Small intestine (tissue), 16 donors: ENCODE data around the gene TMEM117. TPM values are rescaled to one million over a fixed set of nuclear protein-coding genes. Genes with fewer than 3 reads are reported as not detected.
A peak's percentile ranks its signal among the peaks of the same experiment; 100 is the strongest.

Experiments used
- DNase-seq, 2 donors: peaks; one replicate each; pipeline versions ENCODE4 v3.0.0 to v3.0.0-alpha.2; 2013
- FAIRE-seq: peaks from 2 replicates; lab custom pipeline; 2012; peaks lifted over from hg19 to GRCh38; lab: Jason Lieb, UNC
- H3K27ac ChIP-seq, 3 donors: one replicate each; pipeline ENCODE4 v1.5.1; 2013; ENCODE audit warnings: low read length in 2 of 3, mild to moderate bottlenecking in 2 of 3, control low read depth in 1 of 3, inconsistent platforms in 1 of 3, low read depth in 1 of 3, moderate library complexity in 1 of 3
- H3K27me3 ChIP-seq, 3 donors: one replicate each; pipeline ENCODE4 v1.6.1; 2013; ENCODE audit warnings: low read length in 3 of 3, inconsistent platforms in 1 of 3; ENCODE audit not compliant: control insufficient read depth in 3 of 3, insufficient read depth in 3 of 3
- H3K36me3 ChIP-seq, 3 donors: one replicate each; pipeline ENCODE4 v1.6.1; 2013; ENCODE audit warnings: low read length in 3 of 3, inconsistent platforms in 1 of 3, low read depth in 1 of 3, mild to moderate bottlenecking in 1 of 3, moderate library complexity in 1 of 3; ENCODE audit not compliant: control insufficient read depth in 3 of 3, insufficient read depth in 2 of 3
- H3K4me1 ChIP-seq, 3 donors: one replicate each; pipeline ENCODE4 v1.6.1; 2013; ENCODE audit warnings: low read length in 2 of 3, inconsistent platforms in 1 of 3, low read depth in 1 of 3, mild to moderate bottlenecking in 1 of 3, moderate library complexity in 1 of 3; ENCODE audit not compliant: control insufficient read depth in 3 of 3, insufficient read depth in 2 of 3
- H3K4me3 ChIP-seq, 3 donors: one replicate each; pipeline ENCODE4 v1.5.1; 2013; ENCODE audit warnings: low read length in 3 of 3, control low read depth in 1 of 3, inconsistent platforms in 1 of 3, low read depth in 1 of 3, mild to moderate bottlenecking in 1 of 3, moderate library complexity in 1 of 3
- H3K9me3 ChIP-seq, 2 donors: one replicate each; pipeline ENCODE4 v1.6.1; 2013; ENCODE audit warnings: low read depth in 1 of 2, low read length in 1 of 2; ENCODE audit not compliant: control insufficient read depth in 2 of 2, insufficient read depth in 1 of 2
- WGBS, 3 donors: extraction: QIAGEN DNeasy Blood & Tissue Kit; methylation state at CpG; one replicate each; pipeline ENCODE4 v1.1.7; 2013; 5-methylcytosine and 5-hydroxymethylcytosine counted together
- long read RNA-seq, 10 donors: transcript quantifications; one replicate each; lab custom pipeline, GENCODE V29; 2026
- polyA plus RNA-seq, 4 donors: library from polyadenylated mRNA; stranded (reverse) in 3 of 4; unstranded in 1 of 4; fragments of 200-250 nt in 3 of 4; fragments of 120-200 nt in 1 of 4; gene quantifications; one replicate each; pipeline versions ENCODE4 v1.2.1 to v1.2.3, GENCODE V29; 2013
- donor health status: healthy with polysubstance abuse.
- donor health status: control.
- donor health status: control.
- donor health status: Bipolar disorder and iron deficiency.
- donor health status: healthy.

TMEM117 gene
- polyA plus RNA-seq, result 10 to 100 TPM in 3 of 4 donors, 1 to 10 TPM in 1; 6.3 to 14.3 (median 13.8) TPM
- long read RNA-seq, donor 1, transcript TMEM117-201 (8 exons, 2,758 nt), result major isoform, 7 of 8 reads
- long read RNA-seq, donor 1, partial matches to known transcripts, result 0 of 8 reads
- long read RNA-seq, donor 1, other reads (novel, unspliced or antisense), result 0 of 8 reads
- long read RNA-seq, donor 2, partial matches to known transcripts, result 0 of 2 reads
- long read RNA-seq, donor 2, other reads (novel, unspliced or antisense), result 0 of 2 reads
- long read RNA-seq, donor 3, partial matches to known transcripts, result 0 of 1 reads
- long read RNA-seq, donor 3, other reads (novel, unspliced or antisense), result 0 of 1 reads
- long read RNA-seq, donor 4, result 0 reads
- long read RNA-seq, donor 5, result 0 reads
- long read RNA-seq, donor 6, partial matches to known transcripts, result 0 of 5 reads
- long read RNA-seq, donor 6, other reads (novel, unspliced or antisense), result 0 of 5 reads
- long read RNA-seq, donor 7, result 0 reads
- long read RNA-seq, donor 8, partial matches to known transcripts, result 0 of 1 reads
- long read RNA-seq, donor 8, other reads (novel, unspliced or antisense), result 0 of 1 reads
- long read RNA-seq, donor 9, partial matches to known transcripts, result 0 of 2 reads
- long read RNA-seq, donor 9, other reads (novel, unspliced or antisense), result 0 of 2 reads
- long read RNA-seq, donor 10, partial matches to known transcripts, result 0 of 2 reads
- long read RNA-seq, donor 10, other reads (novel, unspliced or antisense), result 0 of 2 reads

DNA sequence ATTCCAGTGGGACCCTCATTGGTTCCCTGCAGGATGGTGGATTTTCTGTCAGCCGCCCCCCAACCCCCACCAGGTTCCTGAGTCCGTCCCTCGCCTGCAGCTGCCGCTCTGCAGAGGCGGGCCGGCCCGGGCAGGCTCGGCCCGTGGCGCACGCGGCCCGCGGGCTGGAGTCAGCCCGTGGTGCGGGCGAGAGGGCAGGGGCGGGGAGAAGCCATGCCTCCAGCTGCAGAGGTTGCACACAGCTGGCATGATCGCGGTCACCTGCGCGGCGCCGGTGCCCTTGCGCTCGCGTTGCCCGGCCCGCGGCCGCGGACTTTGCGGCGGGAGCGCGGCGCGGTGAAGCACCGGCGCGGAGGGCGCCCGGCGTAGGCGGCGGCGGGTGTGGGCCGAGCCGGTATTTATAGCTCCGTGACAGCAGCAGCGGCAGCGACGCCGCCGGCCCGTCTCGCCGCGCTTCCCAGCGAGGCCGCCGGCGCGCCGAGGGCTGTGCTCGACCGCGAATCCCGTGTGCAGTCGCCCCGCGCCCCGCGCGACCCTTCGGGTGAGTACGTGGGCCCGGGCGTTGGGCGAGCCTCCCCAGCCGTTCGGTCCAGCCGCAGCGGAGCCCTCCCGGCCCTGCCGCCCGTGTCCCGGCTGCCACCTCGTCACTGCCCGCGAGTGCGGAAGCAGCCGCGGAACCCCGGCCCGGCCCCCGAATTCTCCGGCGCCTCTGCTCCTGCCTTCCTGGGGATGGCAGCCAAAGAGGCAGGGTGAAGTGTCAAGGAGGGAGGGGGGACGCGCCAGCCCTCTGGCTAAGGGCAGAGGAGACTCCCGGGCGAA, at the start of gene TMEM117:
TMEM117 (plus strand) TSS at position 426 of the 819 bp plus-strand sequence.
- Histone ChIP-seq H3K9me3 (no peaks in the 10 kb centered on the region), H3K4me1 (peaks cover 0 to 5% (median 3%) of the 10 kb centered on the region in 3 donors), H3K36me3 (no peaks in the 10 kb centered on the region), H3K27ac (peak within 1 kb of the TSS; percentile 89 to 98 (median 95)), H3K27me3 (no peaks in the 10 kb centered on the region), H3K4me3 (peak within 1 kb of the TSS; percentile 65 to 75 (median 74))
- 0% methylated on average over 52 to 103 of the region's 103 CpGs for WGBS, 3 donors
- FAIRE-seq (no peak), DNase-seq (peak; percentile 66 to 92)

DNA sequence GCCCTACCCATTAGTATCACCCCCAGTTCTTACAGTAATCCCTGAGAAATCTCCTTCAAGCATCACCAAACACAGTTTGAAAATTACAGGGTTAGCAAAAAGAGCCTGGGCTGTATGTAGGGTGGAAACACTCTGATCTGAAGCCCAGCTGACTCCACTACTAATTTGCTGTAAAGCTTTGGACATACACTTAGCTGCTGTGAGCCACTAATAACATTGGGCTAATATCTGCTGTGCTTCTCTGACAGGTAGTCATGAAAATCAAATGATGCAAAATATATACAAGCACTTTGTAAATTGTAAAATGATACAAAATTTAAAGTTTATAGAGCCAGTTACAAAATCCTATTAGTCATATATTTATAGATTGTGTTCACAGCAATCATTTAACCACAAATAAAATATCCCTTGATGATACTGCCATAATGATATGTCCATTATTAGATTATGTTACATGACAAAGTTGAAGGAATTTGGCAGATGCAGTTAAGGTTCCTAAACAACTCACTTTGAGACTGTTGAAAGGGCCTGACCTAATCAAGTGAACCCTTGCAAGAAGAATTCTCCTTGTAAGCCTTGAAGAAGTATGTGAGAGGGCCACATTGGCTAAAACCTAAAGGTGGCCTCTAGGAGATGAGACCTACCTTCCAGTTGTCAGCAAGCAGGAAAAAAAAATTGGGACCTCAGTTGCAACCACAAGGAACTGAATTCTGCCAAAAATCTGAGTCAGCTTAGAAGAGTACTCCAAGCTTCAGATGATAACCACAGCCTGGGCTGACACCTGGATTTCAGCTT, 48.8 kb upstream of the TMEM117 start:
- FAIRE-seq, result no peak
- H3K4me1 ChIP-seq, result no peaks in the 10 kb centered on the region
- H3K4me3 ChIP-seq, result no peak overlapping the region
- H3K36me3 ChIP-seq, result peaks cover 11 to 15% (median 11%) of the 10 kb centered on the region in 3 donors
- no peak for DNase-seq
- H3K9me3 ChIP-seq, result no peaks in the 10 kb centered on the region
- H3K27ac ChIP-seq, result no peak overlapping the region
- H3K27me3 ChIP-seq, result no peaks in the 10 kb centered on the region

DNA sequence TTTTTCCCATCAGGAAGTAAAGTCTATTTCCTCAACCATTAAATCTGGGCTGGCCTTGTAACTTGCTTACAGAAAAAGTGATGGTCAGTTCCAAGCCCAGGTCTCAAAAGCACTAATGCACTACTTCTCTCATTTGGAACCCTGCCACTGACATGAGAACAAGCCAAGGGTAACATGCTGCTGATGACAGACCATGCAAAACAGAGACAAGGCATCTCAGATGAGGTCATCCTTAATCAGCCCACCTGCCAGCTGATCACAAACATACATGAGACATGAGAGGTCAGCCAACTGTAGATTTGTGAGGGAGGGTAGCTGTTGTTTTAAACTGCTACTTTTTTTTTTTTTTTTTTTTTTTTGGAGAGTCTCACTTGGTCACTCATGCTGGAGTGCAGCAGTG, 45.9 kb upstream of the TMEM117 start:
- DNase-seq (peak in 1 of 2 donors; percentile 1), FAIRE-seq (no peak)
- H3K36me3 ChIP-seq, result peaks cover 4 to 15% (median 6%) of the 10 kb centered on the region in 3 donors

DNA sequence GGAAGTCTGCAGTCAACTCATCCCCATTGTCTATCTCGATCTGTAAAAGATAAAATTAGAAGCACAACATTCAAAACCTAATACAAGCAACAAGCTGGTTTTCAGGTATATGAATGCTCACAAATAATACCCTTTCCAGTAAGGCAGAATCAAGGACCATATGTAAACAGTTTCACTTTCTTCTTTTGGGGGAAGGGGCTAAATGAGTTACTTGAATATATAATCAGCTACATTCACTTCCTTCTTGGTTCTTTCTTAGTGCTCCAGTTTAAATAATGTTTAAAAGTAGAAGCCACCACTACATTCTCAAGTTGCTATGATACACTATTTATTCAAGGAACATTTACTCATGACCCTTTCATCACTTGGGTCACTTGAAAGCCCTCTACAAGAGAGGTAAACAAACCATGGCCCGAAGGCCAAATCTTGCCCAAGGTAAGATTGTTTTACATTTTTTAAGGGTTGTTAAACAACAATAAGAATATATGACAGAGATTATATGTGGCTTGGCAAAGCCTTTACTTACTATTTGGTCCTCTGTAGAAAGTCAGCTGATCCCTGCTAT, 40.1 kb upstream of the TMEM117 start:
- Histone ChIP-seq H3K9me3 (no peaks in the 10 kb centered on the region), H3K27ac (no peak overlapping the region), H3K4me1 (no peaks in the 10 kb centered on the region), H3K36me3 (peaks cover 8 to 10% (median 8%) of the 10 kb centered on the region in 3 donors), H3K4me3 (no peak overlapping the region), H3K27me3 (no peaks in the 10 kb centered on the region)
- WGBS, 3 donors, result 65 to 72% (median 71%) methylated on average over 2 of the region's 2 CpGs
- DNase-seq, result no peak
- no peak for FAIRE-seq

More for the DNA sequence above, 45.9 kb upstream of the TMEM117 start:
- Histone ChIP-seq H3K27me3 (no peaks in the 10 kb centered on the region), H3K4me3 (no peak overlapping the region), H3K9me3 (no peaks in the 10 kb centered on the region), H3K27ac (no peak overlapping the region), H3K4me1 (no peaks in the 10 kb centered on the region)

DNA sequence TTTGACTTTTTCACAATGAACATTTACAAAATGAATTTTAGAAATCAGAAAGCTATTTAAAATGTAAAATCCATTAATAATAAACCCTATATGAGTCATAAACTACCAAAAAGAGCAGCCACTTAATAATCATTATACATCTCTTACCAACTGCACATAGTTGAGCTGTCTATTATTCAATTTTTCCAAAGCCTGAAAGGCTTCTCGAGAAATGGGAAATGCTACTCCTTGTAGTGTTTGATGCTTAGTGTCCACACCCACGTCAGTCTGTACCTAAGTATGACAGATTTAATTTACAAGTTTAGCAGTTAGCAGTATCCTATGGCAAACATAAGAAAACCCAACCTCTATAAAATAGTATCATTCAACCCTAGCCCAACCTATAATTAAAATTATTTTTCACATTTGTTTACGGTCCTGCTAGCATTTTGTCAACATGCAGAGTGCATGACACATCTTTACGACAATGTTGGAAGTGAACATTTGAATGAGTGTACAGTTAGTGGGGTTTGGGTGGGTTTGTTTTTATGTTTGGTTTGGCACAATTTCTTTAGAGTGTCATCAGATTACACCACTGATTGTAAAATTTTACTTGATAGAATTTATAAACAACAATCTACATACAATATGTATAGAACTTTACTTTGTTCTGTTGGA, 38.2 kb upstream of the TMEM117 start:
- Histone ChIP-seq H3K27me3 (no peaks in the 10 kb centered on the region), H3K36me3 (peaks cover 9 to 14% (median 10%) of the 10 kb centered on the region in 3 donors), H3K27ac (no peak overlapping the region), H3K4me1 (no peaks in the 10 kb centered on the region), H3K4me3 (no peak overlapping the region), H3K9me3 (no peaks in the 10 kb centered on the region)
- 82 to 87% (median 87%) methylated on average over 4 of the region's 4 CpGs for WGBS, 3 donors
- no peak for DNase-seq
- no peak for FAIRE-seq

DNA sequence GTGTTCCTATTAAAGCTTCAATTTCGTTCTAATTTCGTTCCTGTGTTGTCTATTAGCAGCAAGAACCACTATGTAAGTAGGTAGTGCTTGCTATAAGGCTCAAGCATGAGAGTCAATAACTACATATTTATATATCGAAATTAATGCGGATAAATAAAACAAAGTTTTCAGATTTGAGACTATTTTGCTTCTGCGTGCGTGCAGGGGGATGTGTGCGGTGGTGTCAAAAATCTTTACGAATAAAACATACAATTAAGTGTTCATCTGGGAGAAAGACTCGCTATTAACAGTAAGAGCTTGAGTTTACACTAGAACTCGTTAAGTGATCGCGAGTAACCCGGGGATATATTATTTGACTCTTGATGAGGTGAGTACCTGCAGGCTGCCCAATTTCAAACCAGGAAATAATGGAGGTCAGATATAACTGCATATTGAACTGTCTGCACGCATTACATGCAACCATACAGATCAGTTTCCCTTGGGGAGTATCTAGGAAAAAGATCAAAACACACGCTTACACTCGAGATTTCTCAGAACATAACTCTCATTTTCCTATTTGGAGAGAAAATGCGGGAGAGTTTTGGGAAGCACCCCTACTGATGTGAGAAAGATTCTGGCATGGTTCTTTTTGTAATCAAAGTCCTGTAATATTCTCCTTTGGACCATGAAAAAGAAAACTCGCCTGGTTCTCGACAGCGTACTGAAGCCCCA, 30.6 kb upstream of the TMEM117 start:
- Histone ChIP-seq H3K4me3 (peak overlapping the region; percentile 81 to 94 (median 94)), H3K27me3 (no peaks in the 10 kb centered on the region), H3K4me1 (peaks cover 0 to 6% (median 0%) of the 10 kb centered on the region in 3 donors), H3K36me3 (peaks cover 0 to 9% (median 3%) of the 10 kb centered on the region in 3 donors), H3K27ac (peak overlapping the region; percentile 92 to 97 (median 93)), H3K9me3 (no peaks in the 10 kb centered on the region)
- FAIRE-seq, result no peak
- DNase-seq, result peak in 1 of 2 donors; percentile 42
- WGBS, 3 donors, result 2 to 7% (median 5%) methylated on average over 20 of the region's 20 CpGs
